Skeletal muscle tissue (tissue), 4 donors: ENCODE results near the gene FOXG1. TPM values are rescaled to one million over a fixed set of nuclear protein-coding genes. Genes with fewer than 3 reads are reported as not detected.

ENCODE experiments used
- H3K27ac ChIP-seq: one replicate; pipeline ENCODE4 v1.7.0; 2013; ENCODE audit warnings: mild to moderate bottlenecking, low read depth, low read length, inconsistent platforms
- H3K27me3 ChIP-seq, 3 donors: one replicate each; pipeline ENCODE4 v1.7.0; 2013; ENCODE audit warnings: low read length in 3 of 3; ENCODE audit not compliant: control insufficient read depth in 3 of 3, insufficient read depth in 3 of 3
- H3K36me3 ChIP-seq, 3 donors: one replicate each; pipeline ENCODE4 v1.7.0; 2013; ENCODE audit warnings: low read length in 3 of 3; ENCODE audit not compliant: control insufficient read depth in 3 of 3, insufficient read depth in 3 of 3
- H3K4me1 ChIP-seq, 3 donors: one replicate each; pipeline ENCODE4 v1.7.0; 2013; ENCODE audit warnings: low read length in 3 of 3, mild to moderate bottlenecking in 3 of 3; ENCODE audit not compliant: control insufficient read depth in 3 of 3, insufficient read depth in 3 of 3
- H3K4me3 ChIP-seq, 3 donors: one replicate each; pipeline ENCODE4 v1.7.0; 2013; ENCODE audit warnings: low read length in 3 of 3
- H3K9ac ChIP-seq, 3 donors: one replicate each; pipeline ENCODE4 v1.7.0; 2013; ENCODE audit warnings: low read length in 3 of 3, mild to moderate bottlenecking in 3 of 3, moderate library complexity in 2 of 3, low read depth in 1 of 3
- H3K9me3 ChIP-seq, 3 donors: one replicate each; pipeline ENCODE4 v1.7.0; 2013; ENCODE audit warnings: low read length in 3 of 3; ENCODE audit not compliant: control insufficient read depth in 3 of 3
- total RNA-seq: library from RNA; depleted of rRNA; stranded (reverse); fragments of >200 nt; gene quantifications from one replicate; pipeline ENCODE4 v1.2.3, GENCODE V29; 2014
- donor health status: Osteomylitis.

FOXG1 gene
- total RNA-seq, 1 donor from 2014 or later, result not detected

GRCh38 chr14:28767030-28767852 lies 654 bp downstream of the FOXG1 start:
- peaks cover 4 to 7% (median 6%) of the 10 kb centered on the region in 3 donors for H3K4me1 ChIP-seq
- no peak overlapping the region for H3K4me3 ChIP-seq
- no peaks in the 10 kb centered on the region for H3K36me3 ChIP-seq
- H3K27me3 ChIP-seq, result peaks cover 44 to 60% (median 55%) of the 10 kb centered on the region in 3 donors
- H3K9me3 ChIP-seq, result peaks cover 0 to 3% (median 0%) of the 10 kb centered on the region in 3 donors
- no peak overlapping the region for H3K27ac ChIP-seq
- H3K9ac ChIP-seq, result no peak overlapping the region

GRCh38 chr14:28767853-28768741 lies 1.5 kb downstream of the FOXG1 start:
- Histone ChIP-seq H3K27ac (no peak overlapping the region), H3K27me3 (peaks cover 42 to 60% (median 54%) of the 10 kb centered on the region in 3 donors), H3K4me1 (peaks cover 4 to 7% (median 6%) of the 10 kb centered on the region in 3 donors), H3K9me3 (peaks cover 0 to 3% (median 0%) of the 10 kb centered on the region in 3 donors), H3K36me3 (no peaks in the 10 kb centered on the region), H3K9ac (no peak overlapping the region), H3K4me3 (no peak overlapping the region)

DNA sequence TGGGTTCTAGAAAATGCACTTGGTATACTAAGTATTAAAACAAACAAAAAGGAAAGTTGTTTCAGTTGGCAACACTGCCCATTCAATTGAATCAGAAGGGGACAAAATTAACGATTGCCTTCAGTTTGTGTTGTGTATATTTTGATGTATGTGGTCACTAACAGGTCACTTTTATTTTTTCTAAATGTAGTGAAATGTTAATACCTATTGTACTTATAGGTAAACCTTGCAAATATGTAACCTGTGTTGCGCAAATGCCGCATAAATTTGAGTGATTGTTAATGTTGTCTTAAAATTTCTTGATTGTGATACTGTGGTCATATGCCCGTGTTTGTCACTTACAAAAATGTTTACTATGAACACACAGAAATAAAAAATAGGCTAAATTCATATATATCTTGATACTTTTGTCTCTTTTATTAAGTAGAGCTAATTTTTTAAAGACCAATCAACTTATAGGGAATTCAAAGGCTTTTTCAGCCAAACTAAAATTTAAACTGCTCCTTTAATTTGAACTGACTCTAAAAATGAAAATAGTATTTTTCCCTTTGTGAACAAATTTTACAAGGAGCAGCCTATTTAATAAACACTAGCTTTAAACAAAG lies 2.8 kb downstream of the FOXG1 start:
- no peak overlapping the region for H3K4me3 ChIP-seq
- H3K9ac ChIP-seq, result no peak overlapping the region
- H3K27me3 ChIP-seq, result peaks cover 47 to 62% (median 57%) of the 10 kb centered on the region in 3 donors
- no peaks in the 10 kb centered on the region for H3K36me3 ChIP-seq
- H3K4me1 ChIP-seq, result peaks cover 4 to 11% (median 6%) of the 10 kb centered on the region in 3 donors
- H3K9me3 ChIP-seq, result peaks cover 0 to 3% (median 0%) of the 10 kb centered on the region in 3 donors
- H3K27ac ChIP-seq, result no peak overlapping the region

DNA sequence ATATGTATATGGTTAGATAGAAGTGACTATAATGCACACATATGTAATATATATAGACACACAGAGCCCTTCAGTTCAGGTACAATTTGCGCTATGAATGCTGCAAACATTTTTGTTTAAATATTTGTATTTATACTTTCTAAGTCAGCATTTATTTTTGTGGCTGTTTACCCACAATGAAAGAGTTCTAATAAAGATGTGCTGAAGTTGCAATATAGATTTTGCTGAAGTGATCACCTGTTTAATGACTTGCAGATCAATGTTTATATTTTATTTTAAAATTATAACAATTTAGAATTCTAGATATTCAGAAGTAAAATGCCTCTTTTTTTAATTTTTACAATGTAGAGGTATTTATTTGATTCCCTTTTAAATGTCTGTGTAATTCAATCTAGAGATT lies 3.5 kb downstream of the FOXG1 start:
- H3K4me3 ChIP-seq, result no peak overlapping the region
- no peak overlapping the region for H3K27ac ChIP-seq
- no peak overlapping the region for H3K9ac ChIP-seq
- no peaks in the 10 kb centered on the region for H3K36me3 ChIP-seq
- H3K27me3 ChIP-seq, result peaks cover 45 to 67% (median 61%) of the 10 kb centered on the region in 3 donors
- peaks cover 0 to 3% (median 0%) of the 10 kb centered on the region in 3 donors for H3K9me3 ChIP-seq
- H3K4me1 ChIP-seq, result peaks cover 4 to 12% (median 6%) of the 10 kb centered on the region in 3 donors

DNA sequence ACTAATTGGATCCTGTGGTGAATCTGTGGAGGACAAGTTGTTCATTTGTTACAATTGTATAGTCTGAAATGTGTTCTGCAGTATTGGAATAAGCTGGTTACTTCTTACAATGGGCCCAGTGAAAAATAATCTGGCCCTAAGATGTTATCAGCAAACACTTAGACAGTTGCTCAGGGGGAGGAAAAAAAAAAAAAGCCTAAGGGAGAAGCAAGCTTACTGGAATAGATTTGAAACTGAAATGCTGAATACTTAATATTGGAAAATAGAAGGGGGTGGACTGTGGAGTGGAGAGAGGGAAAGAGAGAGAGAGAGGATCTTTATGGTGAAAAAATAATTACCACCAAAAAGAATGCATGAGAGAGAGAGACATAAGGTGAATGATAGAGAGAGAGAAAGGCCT lies 4.0 kb downstream of the FOXG1 start:
- Histone ChIP-seq H3K9me3 (peaks cover 0 to 3% (median 3%) of the 10 kb centered on the region in 3 donors), H3K9ac (no peak overlapping the region), H3K4me1 (peaks cover under 1 to 10% (median 4%) of the 10 kb centered on the region in 3 donors), H3K27ac (no peak overlapping the region), H3K36me3 (no peaks in the 10 kb centered on the region), H3K4me3 (no peak overlapping the region), H3K27me3 (peaks cover 45 to 67% (median 61%) of the 10 kb centered on the region in 3 donors)

DNA sequence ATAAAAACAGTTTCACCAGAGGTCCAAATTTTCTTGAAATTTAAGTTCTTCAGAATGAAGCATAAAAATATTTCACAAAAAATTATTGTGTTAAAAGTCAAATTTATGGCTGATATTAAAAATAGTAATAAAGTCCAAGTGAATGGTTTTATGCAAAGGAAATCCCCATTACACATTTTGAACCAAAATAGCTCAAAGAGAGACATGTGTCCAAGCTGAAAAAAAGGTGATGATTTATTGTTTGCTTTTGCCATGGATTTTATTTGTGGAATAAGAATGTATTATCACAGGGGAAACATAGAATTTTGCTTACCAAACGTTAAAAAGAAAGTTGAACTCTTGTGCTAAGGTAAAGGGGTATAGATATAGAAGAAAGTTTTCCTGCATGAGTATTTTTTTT lies 4.6 kb downstream of the FOXG1 start:
- H3K9ac ChIP-seq, result no peak overlapping the region
- peaks cover 0 to 3% (median 3%) of the 10 kb centered on the region in 3 donors for H3K9me3 ChIP-seq
- H3K27ac ChIP-seq, result no peak overlapping the region
- H3K4me3 ChIP-seq, result no peak overlapping the region
- peaks cover 0 to 6% (median 0%) of the 10 kb centered on the region in 3 donors for H3K4me1 ChIP-seq
- H3K27me3 ChIP-seq, result peaks cover 40 to 63% (median 59%) of the 10 kb centered on the region in 3 donors
- no peaks in the 10 kb centered on the region for H3K36me3 ChIP-seq

DNA sequence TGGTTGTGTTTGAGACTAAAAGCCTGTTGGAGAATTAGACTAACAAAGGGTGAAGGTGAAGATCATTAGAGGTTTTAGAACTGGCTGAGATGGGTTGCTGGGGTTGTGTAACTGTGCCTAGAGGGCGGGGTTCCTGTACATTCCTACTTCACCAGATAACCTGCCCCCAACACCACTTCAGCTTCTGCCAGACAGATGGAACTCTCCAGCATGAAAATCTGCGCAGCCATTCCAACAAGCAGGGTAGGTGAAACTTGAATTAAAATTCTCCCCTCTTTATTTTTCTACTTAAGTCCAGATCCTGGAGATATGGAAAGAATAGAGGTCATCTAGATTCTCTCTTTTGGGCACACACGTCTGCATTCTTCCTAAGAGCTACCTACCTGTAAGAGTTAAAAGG lies 6.0 kb downstream of the FOXG1 start:
- Histone ChIP-seq H3K9ac (no peak overlapping the region), H3K27ac (no peak overlapping the region), H3K9me3 (peaks cover 0 to 3% (median 3%) of the 10 kb centered on the region in 3 donors), H3K36me3 (no peaks in the 10 kb centered on the region), H3K4me1 (peaks cover 0 to 6% (median 0%) of the 10 kb centered on the region in 3 donors), H3K27me3 (peaks cover 45 to 71% (median 61%) of the 10 kb centered on the region in 3 donors), H3K4me3 (no peak overlapping the region)

DNA sequence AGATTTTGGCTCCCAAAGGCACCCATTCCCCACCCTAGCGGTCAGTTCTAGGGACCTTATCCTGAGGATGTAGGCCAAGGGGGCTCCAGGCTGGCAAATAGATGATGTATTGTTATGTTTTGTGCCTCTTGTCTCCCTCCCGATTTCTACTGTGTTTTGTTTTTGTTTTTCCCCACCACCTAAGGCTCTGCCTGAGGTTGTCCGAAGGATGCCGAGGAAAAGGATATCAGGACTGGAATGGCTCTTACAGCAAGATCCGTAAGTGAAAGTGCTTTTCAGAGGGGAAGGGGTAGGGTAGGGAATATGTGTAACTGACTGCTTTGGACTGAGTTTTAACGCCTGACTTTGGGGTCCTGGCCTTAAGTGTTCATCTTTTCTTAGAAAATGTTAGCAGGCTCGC lies 6.6 kb downstream of the FOXG1 start:
- Histone ChIP-seq H3K4me3 (no peak overlapping the region), H3K4me1 (peaks cover 0 to 6% (median 0%) of the 10 kb centered on the region in 3 donors), H3K9ac (no peak overlapping the region), H3K9me3 (peaks cover 0 to 3% (median 0%) of the 10 kb centered on the region in 3 donors), H3K27me3 (peaks cover 45 to 71% (median 62%) of the 10 kb centered on the region in 3 donors), H3K36me3 (no peaks in the 10 kb centered on the region), H3K27ac (no peak overlapping the region)

DNA sequence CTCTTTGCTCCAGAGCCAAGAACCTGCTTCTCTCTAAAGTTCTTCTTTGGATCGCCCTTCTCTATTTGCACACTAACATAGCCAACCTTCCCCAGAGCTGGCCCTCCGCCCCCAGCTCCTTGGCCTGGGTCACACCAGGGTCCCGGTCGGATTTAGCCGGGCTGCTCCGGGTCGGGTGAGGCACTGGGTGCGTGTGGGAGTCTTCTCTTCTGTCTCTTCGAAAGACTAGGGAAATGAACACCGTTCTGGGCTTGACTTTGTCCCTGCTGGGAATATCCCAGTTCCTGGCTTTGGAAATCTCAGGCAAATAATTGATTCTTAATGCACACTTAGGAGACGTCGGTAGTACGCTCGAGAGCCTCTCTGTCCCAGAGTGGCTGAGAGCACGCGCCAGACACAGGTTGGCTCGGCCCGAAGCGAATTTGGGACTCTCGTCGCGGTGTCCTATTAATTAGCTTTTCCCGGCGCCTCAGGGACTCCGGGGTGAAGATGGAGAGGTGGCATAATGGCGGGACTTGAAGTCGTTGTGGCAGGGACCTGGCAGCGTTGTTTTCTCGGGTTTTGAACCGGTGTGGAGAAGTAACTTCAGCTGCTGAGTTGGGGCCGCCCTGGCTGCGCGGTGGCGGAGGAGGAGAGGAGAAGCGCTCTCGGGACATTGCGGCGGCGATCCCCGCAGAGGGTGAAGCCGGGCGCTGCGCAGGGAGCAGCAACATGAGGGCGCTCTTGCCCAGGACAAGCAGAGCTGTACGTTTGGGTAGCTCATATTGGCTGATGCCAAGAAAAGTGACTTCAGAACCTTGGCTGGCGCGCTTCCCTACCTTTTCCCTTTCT lies 7.5 kb downstream of the FOXG1 start:
- no peaks in the 10 kb centered on the region for H3K36me3 ChIP-seq
- no peak overlapping the region for H3K4me3 ChIP-seq
- H3K27ac ChIP-seq, result no peak overlapping the region
- H3K9ac ChIP-seq, result no peak overlapping the region
- H3K9me3 ChIP-seq, result peaks cover 0 to 3% (median 0%) of the 10 kb centered on the region in 3 donors
- peaks cover 0 to 6% (median 0%) of the 10 kb centered on the region in 3 donors for H3K4me1 ChIP-seq
- peaks cover 47 to 70% (median 60%) of the 10 kb centered on the region in 3 donors for H3K27me3 ChIP-seq
